ENCODE data around the gene GPR173. TPM values are rescaled to one million over a fixed set of nuclear protein-coding genes. Genes with fewer than 3 reads are reported as not detected.
A peak's percentile ranks its signal among the peaks of the same experiment; 100 is the strongest.

Gene GPR173
- total and polyA plus RNA-seq, 9 of the 15 experiments (the other 6 are each of a cell fraction or from before 2014, with no cell fraction given) = 0.01 TPM; not detected in 8

GRCh38 chrX:53073115-53073586 is 24.6 kb downstream of the GPR173 start:
- Histone ChIP-seq H3K27ac (ENCODE audit: extremely low read depth, low read depth, low read length) (no peak overlapping the region), H2AFZ (ENCODE audit: low read depth, low read length) (peak overlapping the region; percentile 93), H3K27me3 (ENCODE audit: control insufficient read depth in 2 of 2, insufficient read depth in 2 of 2, low read length in 2 of 2) (no peaks in the 10 kb centered on the region), H3K4me3 (no peak overlapping the region), H3K4me2 (ENCODE audit: insufficient read depth, low read length) (no peak overlapping the region), H4K20me1 (replicated peaks; ENCODE audit: control insufficient read depth, insufficient read depth, low read length) (no peaks in the 10 kb centered on the region), H3K79me2 (ENCODE audit: control insufficient read depth, insufficient read depth, low read length) (no peaks in the 10 kb centered on the region), H3K36me3 (ENCODE audit: control insufficient read depth, insufficient read depth, low read length) (no peaks in the 10 kb centered on the region), H3K9ac (ENCODE audit: insufficient read depth in 1 of 2, low read depth in 2 of 2, low read length in 2 of 2) (peak overlapping the region in 1 of 2 experiments; percentile 43; a peak in 1 of 4 replicates), H3K9me1 (ENCODE audit: control insufficient read depth, insufficient read depth, low read length) (no peaks in the 10 kb centered on the region), H3K9me3 (replicated peaks; ENCODE audit: control insufficient read depth, insufficient read depth, low read depth, low read length) (no peaks in the 10 kb centered on the region), H3K4me1 (replicated peaks in 1 of 2; ENCODE audit: control insufficient read depth in 2 of 2, insufficient read depth in 2 of 2, low read length in 2 of 2) (peaks cover 0 to 18% of the 10 kb centered on the region in 2 experiments; a peak in 3 of 5 replicates)
- 13% methylated on average over 4 of the region's 6 CpGs for WGBS (ENCODE audit: insufficient coverage, low coverage, missing lambda C conversion rate)
- CTCF ChIA-PET (ENCODE audit: low intra/inter-chr PET ratio) = no interaction called here
- no peak for TF ChIP-seq KLF16 (IDR thresholded peaks at IDR 0.05)
- no peak for TF ChIP-seq PRDM10 (IDR thresholded peaks at IDR 0.05; ENCODE audit: partially characterized antibody)
- TF ChIP-seq SIN3B (IDR thresholded peaks at IDR 0.05; ENCODE audit: low read depth) = no peak
- TF ChIP-seq HIVEP1 (CRISPR knock-in tag; IDR thresholded peaks at IDR 0.05) = no peak
- no peak for TF ChIP-seq RBBP5 (IDR thresholded peaks at IDR 0.05; ENCODE audit: borderline replicate concordance, insufficient read depth, low read length, poor library complexity, severe bottlenecking)
- TF ChIP-seq ZFP36 (IDR thresholded peaks at IDR 0.05; ENCODE audit: low read depth, low read length, partially characterized antibody) = no peak
- TF ChIP-seq XRCC5 (IDR thresholded peaks at IDR 0.05; ENCODE audit: low read depth, low read length) = no peak
- FAIRE-seq = no peak
- POLR2A ChIA-PET = no interaction called here
- intact Hi-C loops (cut with micrococcal nuclease) = loop anchor here (10.0 kb wide), 1 partner anchor 152 kb away; the partner anchor contains the start of gene KDM5C
- ATAC-seq = peak; percentile 11; the same call in 2 of the 3 replicates
- DNase-seq (ENCODE audit: extremely low read depth in 1 of 4, low spot score in 3 of 4) = no peak
- in situ Hi-C loops (cut with MboI) = no loop called here
- BruUV-seq (replicated peaks) = no TSS peak

Measured in K562 (cell line).